Right lobe of liver (tissue), 6 donors: Measurements from ENCODE around the gene MACROD2. TPM values are rescaled to one million over a fixed set of nuclear protein-coding genes. Genes with fewer than 3 reads are reported as not detected.
A peak's percentile ranks its signal among the peaks of the same experiment; 100 is the strongest.

Experiments
- ATAC-seq, 4 donors: fragments of 200-7000 bp; cut with Tn5 transposase; one replicate each; pipeline ENCODE4 v1.9.1; 2020; ENCODE audit warnings: mild to moderate bottlenecking in 4 of 4, moderate library complexity in 4 of 4
- DNase-seq, 3 donors: peaks; one replicate each; pipeline ENCODE4 v3.0.0-alpha.2; 2020
- H3K27ac ChIP-seq, 3 donors: fragments of 200-600 bp; one replicate each; pipeline ENCODE4 v1.8.0; 2022
- H3K27me3 ChIP-seq, 2 donors: fragments of 200-600 bp; one replicate each; pipeline ENCODE4 v1.8.0; 2022
- H3K36me3 ChIP-seq, 4 donors: fragments of 200-600 bp; sonication (generic) in 1 of 4; one replicate each; pipeline versions ENCODE4 v1.5.1 to v1.8.0; 2017 to 2022; ENCODE audit warnings: control low read depth in 1 of 4
- H3K4me1 ChIP-seq, 4 donors: fragments of 200-600 bp; sonication (generic) in 1 of 4; one replicate each; pipeline versions ENCODE4 v1.5.1 to v1.8.0; 2017 to 2022; ENCODE audit warnings: control low read depth in 1 of 4
- H3K4me3 ChIP-seq, 3 donors: fragments of 200-600 bp; one replicate each; pipeline ENCODE4 v1.8.0; 2022
- H3K9me3 ChIP-seq, 4 donors: fragments of 200-600 bp; sonication (generic) in 1 of 4; one replicate each; pipeline versions ENCODE4 v1.5.1 to v1.8.0; 2017 to 2022; ENCODE audit warnings: control low read depth in 1 of 4
- POLR2A ChIP-seq: fragments of 450-650 bp; IDR thresholded peaks from one replicate; pipeline ENCODE4 v1.6.1; 2017; ENCODE audit warnings: antibody characterized with exemption, mild to moderate bottlenecking
- WGBS: methylation state at CpG from one replicate; pipeline ENCODE4 v1.1.6; 2018; ENCODE audit warnings: low coverage, low lambda C conversion rate; ENCODE audit not compliant: insufficient coverage; ENCODE audit errors: missing lambda C conversion rate; 5-methylcytosine and 5-hydroxymethylcytosine counted together
- intact Hi-C, 2 donors: fragments of 100-400 bp; cut with DNase I; formaldehyde crosslinking; loops; one replicate each; pipeline versions ENCODE4 v1.11.2 to v1.14.1; 2022
- total RNA-seq, 6 experiments: library from RNA; depleted of rRNA in 2 of 6; stranded (reverse); fragments of >200 nt in 2 of 6; fragmentation: NEBNext Ultra II Directional in 3 of 6; extraction: Animal tissue kit (Norgen Biotek cat#: 25700) in 3 of 6; gene quantifications; one replicate each; pipeline versions ENCODE4 v1.1.0 to v1.2.4, GENCODE V29; 2016 to 2023
- TF ChIP-seq, protein P1 (sequence below), 4 donors: fragments of 200-600 bp in 3 of 4; fragments of 450-650 bp in 1 of 4; IDR thresholded peaks; one replicate each; pipeline versions ENCODE4 v1.5.1 to v1.8.0; 2016 to 2022; ENCODE audit warnings: antibody characterized with exemption in 4 of 4, mild to moderate bottlenecking in 2 of 4
- donor health status: DM: no; HTN: yes; CAD: no.
- donor health status: DM: no; HTN: no; CAD: no.
- donor health status: DM: no; HTN: no; CAD: no.
- donor health status: DM: no; HTN: yes; CAD: no.
- donor health status: DM: no; HTN: yes; CAD: no.

Gene MACROD2
- total RNA-seq, 6 experiments from 2014 or later, result 1.2 to 5.5 (median 3.3) TPM

DNA sequence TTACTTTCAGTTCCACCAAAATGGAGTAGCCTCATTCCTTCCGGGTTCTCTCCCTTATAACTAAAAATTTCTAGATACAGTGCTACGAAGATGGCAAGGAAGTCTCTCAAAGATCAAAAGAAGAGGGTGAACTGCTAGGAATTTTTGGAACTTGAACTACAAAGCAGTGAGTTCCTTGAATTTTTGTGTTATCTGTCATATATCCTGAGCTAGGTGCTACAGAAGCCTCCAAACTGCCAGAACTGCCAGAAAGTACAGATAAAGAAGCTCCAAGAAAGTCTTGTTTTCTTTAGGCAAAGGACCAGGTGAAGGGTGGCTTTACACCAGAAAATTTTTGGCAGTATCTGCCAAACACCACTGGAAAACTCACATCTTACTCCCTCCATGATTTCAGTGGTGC is 560.9 kb downstream of the MACROD2 start:
- Histone ChIP-seq H3K9me3 (no peaks in the 10 kb centered on the region), H3K27ac (no peak overlapping the region), H3K4me1 (no peaks in the 10 kb centered on the region), H3K36me3 (no peaks in the 10 kb centered on the region), H3K4me3 (no peak overlapping the region), H3K27me3 (no peaks in the 10 kb centered on the region)
- 84% methylated on average over 2 of the region's 2 CpGs for WGBS
- ATAC-seq (no peak), DNase-seq (no peak)
- intact Hi-C loops, result no loop called here
- no peak for TF ChIP-seq POLR2A
- TF ChIP-seq, protein P1, sequence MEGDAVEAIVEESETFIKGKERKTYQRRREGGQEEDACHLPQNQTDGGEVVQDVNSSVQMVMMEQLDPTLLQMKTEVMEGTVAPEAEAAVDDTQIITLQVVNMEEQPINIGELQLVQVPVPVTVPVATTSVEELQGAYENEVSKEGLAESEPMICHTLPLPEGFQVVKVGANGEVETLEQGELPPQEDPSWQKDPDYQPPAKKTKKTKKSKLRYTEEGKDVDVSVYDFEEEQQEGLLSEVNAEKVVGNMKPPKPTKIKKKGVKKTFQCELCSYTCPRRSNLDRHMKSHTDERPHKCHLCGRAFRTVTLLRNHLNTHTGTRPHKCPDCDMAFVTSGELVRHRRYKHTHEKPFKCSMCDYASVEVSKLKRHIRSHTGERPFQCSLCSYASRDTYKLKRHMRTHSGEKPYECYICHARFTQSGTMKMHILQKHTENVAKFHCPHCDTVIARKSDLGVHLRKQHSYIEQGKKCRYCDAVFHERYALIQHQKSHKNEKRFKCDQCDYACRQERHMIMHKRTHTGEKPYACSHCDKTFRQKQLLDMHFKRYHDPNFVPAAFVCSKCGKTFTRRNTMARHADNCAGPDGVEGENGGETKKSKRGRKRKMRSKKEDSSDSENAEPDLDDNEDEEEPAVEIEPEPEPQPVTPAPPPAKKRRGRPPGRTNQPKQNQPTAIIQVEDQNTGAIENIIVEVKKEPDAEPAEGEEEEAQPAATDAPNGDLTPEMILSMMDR (IDR thresholded peaks at IDR 0.05), result no peak

DNA sequence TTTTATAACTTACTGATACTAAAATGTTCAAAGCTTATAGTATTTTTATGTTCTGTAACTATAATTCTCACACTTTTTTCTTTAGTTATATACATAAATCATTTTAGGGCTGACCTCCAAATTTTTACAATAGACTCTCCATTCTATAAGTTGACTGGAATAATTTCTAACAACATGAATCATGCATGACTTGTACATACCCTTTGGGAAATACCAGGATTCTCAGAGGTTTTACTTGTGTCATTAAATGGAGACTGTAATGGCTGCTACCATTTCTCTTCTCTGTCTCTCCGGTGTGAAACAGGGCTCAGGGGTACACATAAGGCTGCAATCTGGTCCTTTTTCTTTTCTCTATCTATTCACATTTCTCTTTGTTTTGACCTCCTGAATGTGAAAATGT is 564.3 kb downstream of the MACROD2 start:
- H3K9me3 ChIP-seq, result no peaks in the 10 kb centered on the region
- ATAC-seq, result no peak
- DNase-seq, result no peak
- no peak overlapping the region for H3K4me3 ChIP-seq
- no peaks in the 10 kb centered on the region for H3K4me1 ChIP-seq
- H3K27ac ChIP-seq, result no peak overlapping the region
- H3K27me3 ChIP-seq, result no peaks in the 10 kb centered on the region
- TF ChIP-seq POLR2A, result no peak
- TF ChIP-seq, protein P1 (IDR thresholded peaks at IDR 0.05), result no peak
- H3K36me3 ChIP-seq, result no peaks in the 10 kb centered on the region
- intact Hi-C loops, result no loop called here
- 94% methylated on average over 1 of the region's 1 CpG for WGBS

DNA sequence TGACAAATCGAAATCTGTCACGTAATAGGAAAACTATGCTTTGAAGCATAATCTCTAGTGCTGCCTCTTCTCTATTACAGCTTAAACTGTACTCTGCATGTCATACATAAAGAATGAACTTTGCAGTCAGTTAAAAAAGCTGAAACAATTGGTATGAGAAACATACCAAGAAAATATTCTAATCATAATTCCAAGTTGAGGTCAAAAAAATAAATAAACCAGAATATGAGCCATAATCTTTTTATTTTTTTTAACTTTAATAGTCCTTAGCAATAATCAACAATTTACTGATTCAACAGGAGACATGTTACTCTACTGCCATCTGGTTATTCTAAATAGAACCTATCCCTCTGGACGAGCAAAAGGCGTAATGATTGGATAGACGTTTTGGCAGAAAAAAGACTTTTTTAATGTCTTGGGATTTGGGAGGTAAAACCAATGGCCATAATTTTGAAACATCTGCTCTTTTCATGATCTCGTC is 566.5 kb downstream of the MACROD2 start:
- no peaks in the 10 kb centered on the region for H3K36me3 ChIP-seq
- H3K9me3 ChIP-seq, result no peaks in the 10 kb centered on the region
- TF ChIP-seq POLR2A, result no peak
- TF ChIP-seq, protein P1 (IDR thresholded peaks at IDR 0.05), result peak in 3 of 4 donors; percentile 17 to 39 (median 22)
- H3K4me1 ChIP-seq, result no peaks in the 10 kb centered on the region
- H3K27ac ChIP-seq, result no peak overlapping the region
- no peak overlapping the region for H3K4me3 ChIP-seq
- peak in 1 of 4 donors; percentile 51 for ATAC-seq
- intact Hi-C loops, result no loop called here
- WGBS, result 50% methylated on average over 6 of the region's 6 CpGs
- H3K27me3 ChIP-seq, result no peaks in the 10 kb centered on the region
- no peak for DNase-seq

DNA sequence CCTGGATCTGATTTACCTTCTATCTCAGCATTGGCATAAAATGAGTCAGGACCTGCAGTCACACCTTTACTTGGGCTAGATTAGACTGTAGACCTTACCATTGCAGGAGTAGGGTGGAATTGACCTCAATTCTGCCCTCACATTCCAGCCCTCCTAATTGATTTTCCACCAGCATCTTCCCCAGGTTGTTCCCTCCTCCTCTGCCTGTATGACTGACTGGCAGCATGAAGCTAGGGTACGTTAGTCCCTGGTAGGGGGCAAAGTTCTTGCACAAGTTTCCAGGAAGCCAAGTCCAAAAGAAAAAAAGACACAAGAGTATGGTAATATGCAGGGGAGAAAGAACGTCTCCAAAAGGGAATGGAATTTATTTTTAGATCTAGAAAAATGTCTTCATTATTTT is 567.7 kb downstream of the MACROD2 start:
- no peaks in the 10 kb centered on the region for H3K36me3 ChIP-seq
- TF ChIP-seq, protein P1 (IDR thresholded peaks at IDR 0.05), result no peak
- TF ChIP-seq POLR2A, result no peak
- DNase-seq, result no peak

DNA sequence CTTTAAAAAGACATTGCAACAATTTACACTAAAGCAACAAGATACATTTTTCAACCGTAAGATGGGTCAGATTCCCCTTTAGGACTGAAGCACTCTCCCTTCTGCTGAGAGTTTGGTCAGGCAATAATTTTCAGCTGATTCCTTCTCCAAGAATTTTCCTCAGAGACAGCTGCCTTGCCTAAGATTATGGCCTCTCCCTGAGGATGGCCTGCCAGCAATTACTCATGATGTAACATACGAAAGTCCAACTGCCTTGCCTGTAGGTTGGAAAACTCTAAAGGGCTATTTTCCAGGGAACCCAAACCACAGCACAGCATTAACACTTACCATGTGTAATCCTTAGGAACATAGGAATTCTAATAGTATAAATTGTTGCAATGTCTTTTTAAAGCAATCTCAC is 571.2 kb downstream of the MACROD2 start:
- intact Hi-C loops, result no loop called here
- no peak for DNase-seq
- TF ChIP-seq, protein P1 (IDR thresholded peaks at IDR 0.05), result no peak
- TF ChIP-seq POLR2A, result no peak
- peak in 1 of 4 donors; percentile 63 for ATAC-seq
- no peaks in the 10 kb centered on the region for H3K4me1 ChIP-seq
- H3K27ac ChIP-seq, result no peak overlapping the region
- H3K4me3 ChIP-seq, result no peak overlapping the region
- no peaks in the 10 kb centered on the region for H3K9me3 ChIP-seq
- no peaks in the 10 kb centered on the region for H3K27me3 ChIP-seq
- WGBS, result 61% methylated on average over 2 of the region's 2 CpGs
- no peaks in the 10 kb centered on the region for H3K36me3 ChIP-seq

More for the DNA sequence above, 567.7 kb downstream of the MACROD2 start:
- WGBS, result 23% methylated on average over 2 of the region's 2 CpGs
- peak in 2 of 4 donors; percentile 22 to 26 for ATAC-seq
- intact Hi-C loops, result no loop called here
- H3K4me1 ChIP-seq, result no peaks in the 10 kb centered on the region
- no peak overlapping the region for H3K4me3 ChIP-seq
- H3K27me3 ChIP-seq, result no peaks in the 10 kb centered on the region
- H3K27ac ChIP-seq, result no peak overlapping the region
- H3K9me3 ChIP-seq, result no peaks in the 10 kb centered on the region
